ENCODE data around the gene AMIGO3. TPM values are rescaled to one million over a fixed set of nuclear protein-coding genes. Genes with fewer than 3 reads are reported as not detected.

The AMIGO3 gene
- 0.02 to 0.03 TPM in 2 of 3 replicates, not detected in the other for polyA plus RNA-seq
- polyA plus RNA-seq (2011; ENCODE audit: low read depth) = not detected
- polyA plus RNA-seq (2011; cell fraction: cytosol; rRNA removed) = not detected in 2 replicates
- 0.17 TPM in 1 of 2 replicates, not detected in the other for polyA plus RNA-seq (2011; cell fraction: nucleus; rRNA removed)
- 0.07 and 0.18 TPM in 2 replicates for polyA plus RNA-seq (2012; ENCODE audit: low replicate concordance)
- not detected in 3 replicates for polyA minus RNA-seq
- polyA minus RNA-seq (2011; cell fraction: cytosol; rRNA and poly(A)+ RNA removed) = not detected
- 0.31 TPM in 1 of 2 replicates, not detected in the other for polyA minus RNA-seq (2011; cell fraction: nucleus; rRNA and poly(A)+ RNA removed)

GRCh38 chr3:49719214-49719884 is at the start of gene AMIGO3:
TSS of gene AMIGO3 (minus strand) at chr3:49719684. CDS start at chr3:49719465, 219 bp downstream.
- H3K9ac ChIP-seq (ENCODE audit: control insufficient read depth, extremely low read depth, insufficient read depth, low read length) = no peak within 1 kb of the TSS
- H3K79me2 ChIP-seq (ENCODE audit: control insufficient read depth, insufficient read depth, low read length) = peaks cover 17% of the 10 kb centered on the region
- H2AFZ ChIP-seq (ENCODE audit: control insufficient read depth, low read length) = no peak within 1 kb of the TSS
- H3K4me1 ChIP-seq (ENCODE audit: control insufficient read depth, extremely low read depth, insufficient read depth, low read length) = peaks cover 25% of the 10 kb centered on the region
- H3K4me3 ChIP-seq (ENCODE audit: control insufficient read depth in 2 of 3, extremely low read depth in 1 of 3, insufficient read depth in 2 of 3, low read depth in 1 of 3, low read length in 3 of 3) = peak within 1 kb of the TSS; percentile 19 to 51 (median 40)
- no peaks in the 10 kb centered on the region for H3K9me1 ChIP-seq (ENCODE audit: control insufficient read depth, extremely low read depth, insufficient read depth, low read length)
- peak within 1 kb of the TSS; percentile 83 for H3K4me2 ChIP-seq (ENCODE audit: control insufficient read depth, extremely low read depth, insufficient read depth, low read depth, low read length)
- no peaks in the 10 kb centered on the region for H3K27me3 ChIP-seq (ENCODE audit: control insufficient read depth, extremely low read depth, insufficient read depth, low read length)
- no peaks in the 10 kb centered on the region for H3K9me3 ChIP-seq (ENCODE audit: control insufficient read depth, low read depth, low read length)
- peaks cover 14% of the 10 kb centered on the region for H4K20me1 ChIP-seq (ENCODE audit: control insufficient read depth, extremely low read depth, insufficient read depth, low read length)
- DNase-seq (ENCODE audit: low read depth, low spot score) (peak; percentile 46), FAIRE-seq (no peak)
- no peak within 1 kb of the TSS for H3K27ac ChIP-seq (ENCODE audit: control insufficient read depth, insufficient read depth, low read length)
- H3K36me3 ChIP-seq (ENCODE audit: control insufficient read depth in 2 of 2, extremely low read depth in 1 of 2, insufficient read depth in 2 of 2, low read length in 2 of 2) = peaks cover 23% of the 10 kb centered on the region in 2 experiments
- no peak for TF ChIP-seq EZH2 (IDR thresholded peaks at IDR 0.05; ENCODE audit: low read length)
- TF ChIP-seq CTCF (optimal IDR thresholded peaks at IDR 0.05 in 1 of 3, IDR thresholded peaks at IDR 0.05 in 1 of 3, conservative IDR thresholded peaks at IDR 0.05 in 1 of 3; ENCODE audit: extremely low read depth in 1 of 3, insufficient read depth in 2 of 3, low read length in 3 of 3) = peak in 2 of 3 experiments; percentile 37 to 45
- dilution Hi-C loops (cut with MboI; ENCODE audit: extremely low pct_ligation_motif_present, low sequenced_read_pairs) = no loop called here

GRCh38 chr3:49763981-49764380 is 44.5 kb upstream of the AMIGO3 start:
- H3K27me3 ChIP-seq (ENCODE audit: control insufficient read depth, extremely low read depth, insufficient read depth, low read length) = no peaks in the 10 kb centered on the region
- H3K27ac ChIP-seq (ENCODE audit: control insufficient read depth, insufficient read depth, low read length) = no peak overlapping the region
- TF ChIP-seq EZH2 (IDR thresholded peaks at IDR 0.05; ENCODE audit: low read length) (no peak), CTCF (optimal IDR thresholded peaks at IDR 0.05 in 1 of 3, IDR thresholded peaks at IDR 0.05 in 1 of 3, conservative IDR thresholded peaks at IDR 0.05 in 1 of 3; ENCODE audit: extremely low read depth in 1 of 3, insufficient read depth in 2 of 3, low read length in 3 of 3) (no peak)
- DNase-seq (ENCODE audit: low read depth, low spot score) (no peak), FAIRE-seq (no peak)
- no peaks in the 10 kb centered on the region for H3K9me1 ChIP-seq (ENCODE audit: control insufficient read depth, extremely low read depth, insufficient read depth, low read length)
- dilution Hi-C loops (cut with MboI; ENCODE audit: extremely low pct_ligation_motif_present, low sequenced_read_pairs) = no loop called here
- H3K79me2 ChIP-seq (ENCODE audit: control insufficient read depth, insufficient read depth, low read length) = peaks cover 40% of the 10 kb centered on the region
- no peaks in the 10 kb centered on the region for H3K4me1 ChIP-seq (ENCODE audit: control insufficient read depth, extremely low read depth, insufficient read depth, low read length)
- no peaks in the 10 kb centered on the region for H4K20me1 ChIP-seq (ENCODE audit: control insufficient read depth, extremely low read depth, insufficient read depth, low read length)
- H3K9me3 ChIP-seq (ENCODE audit: control insufficient read depth, low read depth, low read length) = no peaks in the 10 kb centered on the region
- H3K4me2 ChIP-seq (ENCODE audit: control insufficient read depth, extremely low read depth, insufficient read depth, low read depth, low read length) = no peak overlapping the region
- no peak overlapping the region for H3K9ac ChIP-seq (ENCODE audit: control insufficient read depth, extremely low read depth, insufficient read depth, low read length)
- H3K36me3 ChIP-seq (ENCODE audit: control insufficient read depth in 2 of 2, extremely low read depth in 1 of 2, insufficient read depth in 2 of 2, low read length in 2 of 2) = no peaks in the 10 kb centered on the region
- no peak overlapping the region for H2AFZ ChIP-seq (ENCODE audit: control insufficient read depth, low read length)
- no peak overlapping the region for H3K4me3 ChIP-seq (ENCODE audit: control insufficient read depth in 2 of 3, extremely low read depth in 1 of 3, insufficient read depth in 2 of 3, low read depth in 1 of 3, low read length in 3 of 3)
